NCI-H345 treated with DMSO at 0.1 percent for 48 hours (cell line): Measurements from ENCODE around the gene TAGAP.
"Not testable (repeated sequence)": the region's sequence is repeated elsewhere in the genome, so short reads cannot be mapped to it uniquely, and the experiment has no call there.

Experiments
- DNase-seq: peaks from one replicate; lab custom pipeline; 2025; ENCODE audit not compliant: unreplicated experiment; lab: John Stamatoyannopoulos, UW

The TAGAP gene

DNA sequence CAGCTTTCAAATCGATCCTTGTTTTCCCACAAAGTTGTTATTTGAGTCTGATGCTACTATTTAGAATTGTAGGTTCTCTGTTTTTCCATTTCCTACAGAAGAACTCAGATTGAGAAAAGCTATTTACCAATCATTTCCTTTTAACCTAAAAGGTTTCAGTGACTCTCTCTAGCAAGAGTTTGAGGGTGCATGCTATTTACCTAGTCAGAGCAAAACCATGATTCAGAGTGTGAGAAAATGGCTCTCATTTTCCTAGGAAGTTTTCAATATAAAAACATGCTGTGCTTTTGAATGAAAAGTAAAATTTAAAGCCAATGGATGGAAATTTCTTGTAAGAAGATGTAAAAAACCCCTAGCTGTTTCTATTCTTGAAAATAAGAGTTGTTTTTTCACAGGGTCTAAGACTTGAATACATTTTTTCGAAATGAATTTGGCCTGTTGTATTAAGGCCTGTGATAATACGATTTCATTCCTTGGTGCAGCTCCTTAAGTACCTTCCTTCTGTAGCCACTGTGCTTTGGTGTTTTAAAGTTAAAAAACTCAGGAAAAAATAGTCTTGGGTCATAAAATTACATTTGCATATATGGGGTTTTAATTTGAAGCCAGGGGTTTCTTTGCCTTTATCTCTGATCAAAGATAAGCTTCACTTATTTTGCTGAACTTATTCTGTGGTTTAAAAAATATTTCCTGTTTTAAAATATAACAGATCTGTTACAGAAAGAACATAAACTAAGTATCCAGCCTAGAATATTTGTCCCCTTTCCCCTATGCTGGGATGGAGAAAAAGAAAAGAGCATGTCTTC lies 26.8 kb downstream of the TAGAP start:
- DNase-seq, result no peak

GRCh38 chr6:159014406-159014805 lies 30.4 kb downstream of the TAGAP start:
- DNase-seq, result no peak

- no peak for DNase-seq
Measured at GRCh38 chr6:159013229-159013628, 31.6 kb downstream of the TAGAP start.

GRCh38 chr6:159012201-159012600 lies 32.6 kb downstream of the TAGAP start:
- no peak for DNase-seq

GRCh38 chr6:159010037-159010612 lies 34.7 kb downstream of the TAGAP start:
- not testable (repeated sequence) for DNase-seq

DNA sequence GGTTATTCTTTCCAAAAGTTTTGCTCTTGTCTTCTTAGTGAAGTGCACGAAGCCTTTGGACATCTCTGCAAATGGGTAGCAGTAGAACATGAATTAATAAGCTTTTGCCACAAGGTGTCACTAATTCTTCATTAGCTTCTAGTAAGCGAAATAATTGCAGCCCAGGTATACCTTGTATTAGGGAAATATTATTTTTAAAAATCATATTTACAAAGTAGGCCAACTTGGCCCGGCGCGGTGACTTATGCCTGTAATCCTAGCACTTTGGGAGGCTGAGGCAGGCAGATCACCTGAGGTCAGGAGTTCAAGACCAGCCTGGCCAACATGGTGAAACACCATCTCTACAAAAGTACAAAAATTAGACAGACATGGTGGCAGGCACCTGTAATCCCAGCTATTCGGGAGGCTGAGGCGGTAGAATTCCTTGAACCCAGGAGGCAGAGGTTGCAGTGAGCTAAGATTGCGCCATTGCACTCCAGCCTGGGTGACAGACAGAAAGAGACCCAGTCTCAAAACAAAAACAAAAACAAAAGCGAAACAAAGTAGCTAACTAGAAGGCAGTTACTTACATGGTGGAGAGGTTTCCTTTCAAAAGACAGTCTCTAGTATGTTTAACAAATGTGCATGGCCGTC lies 36.0 kb downstream of the TAGAP start:
- DNase-seq, result no peak

- DNase-seq, result no peak
Measured at GRCh38 chr6:159007510-159007909, 37.3 kb downstream of the TAGAP start.

GRCh38 chr6:159005436-159005835 lies 39.4 kb downstream of the TAGAP start:
- DNase-seq, result no peak

- no peak for DNase-seq
Measured at GRCh38 chr6:159004592-159004991, 40.2 kb downstream of the TAGAP start.

DNA sequence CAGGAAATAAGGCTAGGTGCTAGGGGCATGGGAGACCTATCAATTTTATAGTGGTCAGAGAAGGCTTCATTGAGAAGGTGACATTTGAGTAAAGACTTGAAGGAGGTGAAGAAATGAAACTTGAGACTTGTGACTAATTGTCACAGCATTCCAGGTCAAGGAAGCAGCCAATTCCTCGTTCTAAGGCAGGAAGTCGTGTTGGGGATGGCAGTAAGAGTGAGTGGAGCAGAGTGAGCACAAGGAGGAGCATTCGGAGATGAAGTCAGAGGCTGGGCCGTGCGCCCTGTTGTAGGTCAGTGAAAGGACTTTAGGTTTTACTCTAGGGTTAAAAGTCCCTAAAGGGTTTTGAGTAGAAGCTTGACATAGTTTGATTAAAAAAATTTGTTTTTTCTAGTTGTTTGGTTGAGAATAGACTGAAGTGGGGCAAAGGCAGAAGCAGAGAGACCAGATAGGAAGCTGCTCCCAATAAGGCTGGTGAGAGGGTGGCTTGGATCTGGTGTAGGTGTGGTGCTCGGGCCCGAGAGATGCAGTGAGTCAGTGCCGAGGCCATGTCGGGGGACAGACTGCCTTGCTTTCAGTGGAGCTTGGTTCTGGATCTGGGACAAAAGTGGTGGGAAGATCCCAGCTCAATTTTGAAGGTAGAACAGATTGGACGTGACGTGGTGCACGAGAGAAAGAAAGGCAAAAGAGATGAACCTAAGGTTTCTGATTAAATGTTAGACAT lies 42.2 kb downstream of the TAGAP start:
- DNase-seq, result no peak

GRCh38 chr6:158999666-159000403 lies 45.0 kb downstream of the TAGAP start, which contains the start of gene RSPH3:
RSPH3 (minus strand) TSS chr6:159000202; CDS start chr6:158999550, 652 bp downstream.
- peak; percentile 93 for DNase-seq

DNA sequence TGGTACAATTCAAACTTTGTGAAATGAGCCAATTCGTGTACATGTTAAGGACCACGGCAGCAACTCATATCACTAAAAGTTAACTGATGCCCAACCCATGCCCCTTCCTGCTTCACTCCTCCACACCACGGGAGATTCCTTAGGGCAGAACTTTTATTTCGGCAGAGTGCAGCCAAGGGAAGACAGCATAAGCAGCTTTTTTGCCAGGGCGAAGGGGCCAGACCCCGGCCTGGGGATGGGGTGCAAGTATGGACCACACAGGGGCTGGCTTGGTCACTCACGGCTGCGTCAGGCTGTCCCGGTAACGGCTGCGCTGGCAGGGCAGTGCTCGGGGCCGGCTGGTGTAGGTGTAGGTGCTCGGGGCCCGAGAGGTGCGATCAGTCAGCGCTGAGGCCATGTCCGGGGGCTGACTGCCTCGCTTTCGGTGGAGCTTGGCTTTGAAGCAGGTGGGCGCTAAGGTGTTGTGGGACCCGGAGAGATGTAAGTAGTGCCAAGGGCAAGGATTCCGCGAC lies 45.6 kb downstream of the TAGAP start:
- DNase-seq, result no peak

DNA sequence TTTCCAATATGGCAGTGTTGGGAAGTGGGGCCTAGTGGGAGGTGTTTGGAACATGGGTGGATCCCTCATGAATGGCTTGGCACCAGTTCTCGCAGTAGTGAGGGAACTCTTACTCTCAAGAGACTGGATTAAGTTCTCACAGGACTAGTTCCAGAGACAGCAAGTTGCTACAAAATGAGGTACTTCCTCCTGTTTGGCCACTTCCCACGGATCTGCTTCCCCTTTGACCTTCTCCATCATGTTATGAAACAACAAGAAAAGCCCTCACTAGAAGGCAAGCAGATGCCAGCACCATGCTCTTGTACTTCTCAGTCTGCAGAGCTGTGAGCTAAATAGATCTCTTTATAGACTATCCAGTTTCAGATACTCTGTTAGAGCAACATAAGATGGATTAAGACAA lies 47.9 kb downstream of the TAGAP start:
- no peak for DNase-seq

- no peak for DNase-seq
Measured at GRCh38 chr6:158993639-158994038, 51.2 kb downstream of the TAGAP start.

- no peak for DNase-seq
Measured at GRCh38 chr6:158991017-158991723, 53.6 kb downstream of the TAGAP start.

DNA sequence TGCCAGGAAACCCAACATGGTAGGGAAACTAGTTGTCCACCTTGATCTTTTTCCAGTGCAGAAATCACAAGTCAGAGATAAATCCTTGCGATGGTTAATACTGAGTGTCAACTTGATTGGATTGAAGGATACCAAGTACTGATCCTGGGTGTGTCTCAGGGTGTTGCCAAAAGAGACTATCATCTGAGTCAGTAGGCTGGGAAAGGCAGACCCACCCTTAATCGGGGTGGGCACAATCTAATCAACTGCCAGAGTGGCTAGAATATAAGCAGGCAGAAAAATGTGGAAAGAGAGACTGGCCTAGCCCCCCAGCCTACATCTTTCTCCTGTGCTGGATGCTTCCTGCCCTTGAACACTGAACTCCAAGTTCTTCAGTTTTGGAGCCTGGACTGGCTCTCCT lies 55.1 kb downstream of the TAGAP start:
- DNase-seq, result not testable (repeated sequence)

DNA sequence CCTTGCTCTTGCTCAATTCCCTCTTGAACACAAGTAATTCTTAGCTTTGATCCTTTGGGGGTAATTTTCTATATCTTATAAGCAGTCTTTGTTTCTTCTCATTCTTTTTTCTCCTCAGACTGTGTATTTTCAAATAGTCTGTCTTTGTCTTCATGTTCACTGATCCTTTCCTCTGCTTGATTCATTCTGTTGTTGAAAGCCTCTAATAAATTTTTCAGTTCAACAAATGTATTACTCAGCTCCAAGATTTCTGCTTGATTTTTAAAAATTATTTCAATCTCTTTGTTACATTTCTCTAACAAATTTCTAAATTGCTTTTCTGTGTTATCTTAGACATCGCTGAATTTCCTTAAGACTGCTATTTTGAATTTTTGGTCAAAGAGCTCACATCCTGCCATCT lies 56.3 kb downstream of the TAGAP start:
- DNase-seq, result no peak

DNA sequence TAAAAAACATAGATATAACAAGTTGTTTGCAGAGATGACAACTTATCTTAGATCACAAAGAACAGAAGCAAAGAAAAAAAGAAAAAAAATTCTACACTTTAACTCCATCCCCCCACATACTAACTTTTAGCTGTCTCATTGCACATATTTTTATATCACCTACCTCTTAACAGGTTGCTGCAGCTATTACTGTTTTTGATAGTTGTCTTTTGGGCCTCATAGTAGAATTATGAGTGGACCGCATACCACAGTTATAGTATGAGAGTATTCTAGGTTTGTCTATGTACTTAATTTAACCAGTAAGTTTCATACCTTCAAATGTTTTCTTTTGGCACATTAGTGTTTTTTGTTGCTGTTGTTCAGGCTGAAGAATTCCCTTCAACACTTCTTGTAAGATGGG lies 57.1 kb downstream of the TAGAP start:
- no peak for DNase-seq
